ENCODE results near the gene ROBO1. TPM values are rescaled to one million over a fixed set of nuclear protein-coding genes. Genes with fewer than 3 reads are reported as not detected.

Gene ROBO1
- total RNA-seq, 1 donor from 2014 or later: 71.7 TPM

GRCh38 chr3:79415356-79415755 lies 352.4 kb downstream of the ROBO1 start:
- H3K27ac Mint-ChIP-seq (ENCODE audit: unreplicated experiment): peak overlapping the region; percentile 11
- peaks cover 18% of the 10 kb centered on the region for H3K4me1 Mint-ChIP-seq (ENCODE audit: low read depth, unreplicated experiment)
- Histone ChIP-seq H3K4me2 (ENCODE audit: low read length) (no peak overlapping the region), H4K20me1 (ENCODE audit: insufficient read depth, low read length) (no peaks in the 10 kb centered on the region), H3K36me3 (ENCODE audit: insufficient read depth, low read length) (no peaks in the 10 kb centered on the region), H3K9me3 (ENCODE audit: insufficient read depth, low read depth, low read length) (no peaks in the 10 kb centered on the region), H3K79me2 (ENCODE audit: insufficient read depth, low read length) (no peaks in the 10 kb centered on the region), H2AFZ (ENCODE audit: low read depth, low read length) (no peak overlapping the region), H3K9ac (ENCODE audit: low read length) (no peak overlapping the region), H3K4me3 (ENCODE audit: insufficient read depth, low read depth, low read length) (no peak overlapping the region), H3K27ac (ENCODE audit: low read depth, low read length) (no peak overlapping the region), H3K4me1 (ENCODE audit: insufficient read depth, low read length) (no peaks in the 10 kb centered on the region), H3K27me3 (ENCODE audit: insufficient read depth, low read length) (no peaks in the 10 kb centered on the region)
- H3K9me3 Mint-ChIP-seq (ENCODE audit: unreplicated experiment): no peaks in the 10 kb centered on the region
- TF ChIP-seq EZH2 (IDR thresholded peaks at IDR 0.05; ENCODE audit: insufficient read depth, low read length) (no peak), CTCF (IDR thresholded peaks at IDR 0.05; ENCODE audit: insufficient read depth, low read depth, low read length) (no peak)
- H3K4me3 Mint-ChIP-seq (ENCODE audit: unreplicated experiment): no peak overlapping the region
- no peaks in the 10 kb centered on the region for H3K36me3 Mint-ChIP-seq (ENCODE audit: low read depth, unreplicated experiment)
- DNase-seq (ENCODE audit: low read depth) (peak; percentile 69), FAIRE-seq (no peak)
- no peaks in the 10 kb centered on the region for H3K27me3 Mint-ChIP-seq (ENCODE audit: low read depth, unreplicated experiment)

DNA sequence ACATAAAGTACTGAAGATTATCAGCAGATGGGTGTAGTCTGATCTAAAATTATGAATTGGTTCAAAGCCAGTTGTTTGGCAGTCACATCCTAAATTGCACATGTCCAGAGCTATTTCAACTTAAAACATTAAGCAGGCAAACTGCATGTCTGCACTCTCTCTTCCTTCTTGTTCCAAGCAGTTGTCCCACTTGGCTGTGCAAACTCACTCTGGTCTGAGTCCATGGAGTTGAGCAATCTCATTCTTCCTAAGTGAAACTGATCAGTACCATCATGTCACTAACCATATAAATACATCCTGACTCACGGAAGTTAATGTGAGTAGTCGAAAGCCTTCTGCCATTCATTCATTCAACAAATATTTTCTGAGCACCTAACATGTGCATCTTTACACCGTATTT lies 353.0 kb downstream of the ROBO1 start:
- Histone ChIP-seq H3K27ac (ENCODE audit: low read depth, low read length) (no peak overlapping the region), H3K9me3 (ENCODE audit: insufficient read depth, low read depth, low read length) (no peaks in the 10 kb centered on the region), H3K36me3 (ENCODE audit: insufficient read depth, low read length) (no peaks in the 10 kb centered on the region), H3K4me2 (ENCODE audit: low read length) (no peak overlapping the region), H3K27me3 (ENCODE audit: insufficient read depth, low read length) (no peaks in the 10 kb centered on the region), H3K9ac (ENCODE audit: low read length) (no peak overlapping the region), H3K4me1 (ENCODE audit: insufficient read depth, low read length) (no peaks in the 10 kb centered on the region), H4K20me1 (ENCODE audit: insufficient read depth, low read length) (no peaks in the 10 kb centered on the region), H2AFZ (ENCODE audit: low read depth, low read length) (no peak overlapping the region), H3K4me3 (ENCODE audit: insufficient read depth, low read depth, low read length) (no peak overlapping the region), H3K79me2 (ENCODE audit: insufficient read depth, low read length) (no peaks in the 10 kb centered on the region)
- H3K4me1 Mint-ChIP-seq (ENCODE audit: low read depth, unreplicated experiment): peaks cover 18% of the 10 kb centered on the region
- no peaks in the 10 kb centered on the region for H3K9me3 Mint-ChIP-seq (ENCODE audit: unreplicated experiment)
- peak; percentile 68 for DNase-seq (ENCODE audit: low read depth)
- no peak overlapping the region for H3K4me3 Mint-ChIP-seq (ENCODE audit: unreplicated experiment)
- H3K27ac Mint-ChIP-seq (ENCODE audit: unreplicated experiment): peak overlapping the region; percentile 21
- H3K36me3 Mint-ChIP-seq (ENCODE audit: low read depth, unreplicated experiment): no peaks in the 10 kb centered on the region
- no peak for FAIRE-seq
- TF ChIP-seq CTCF (IDR thresholded peaks at IDR 0.05; ENCODE audit: insufficient read depth, low read depth, low read length): no peak
- TF ChIP-seq EZH2 (IDR thresholded peaks at IDR 0.05; ENCODE audit: insufficient read depth, low read length): no peak
- H3K27me3 Mint-ChIP-seq (ENCODE audit: low read depth, unreplicated experiment): no peaks in the 10 kb centered on the region

DNA sequence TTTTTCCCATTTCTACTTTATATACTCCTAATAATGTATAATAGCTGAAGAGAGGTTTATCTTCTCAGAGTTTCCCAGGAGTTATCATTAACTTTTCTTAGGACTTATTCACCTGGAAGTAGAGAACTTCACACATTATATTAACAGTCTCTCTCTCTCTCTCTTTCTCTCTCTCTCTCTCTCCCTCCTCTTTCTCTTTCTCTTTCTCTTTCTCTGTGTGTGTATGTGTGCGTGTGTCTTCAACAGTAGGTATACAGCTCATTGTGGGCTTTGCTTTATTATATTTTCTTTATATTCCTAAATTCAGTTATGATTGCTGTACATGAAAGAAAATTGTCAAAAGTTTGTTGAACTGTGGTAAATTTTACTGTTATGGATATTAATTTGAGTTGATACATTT lies 353.8 kb downstream of the ROBO1 start:
- H3K27me3 ChIP-seq (ENCODE audit: insufficient read depth, low read length): no peaks in the 10 kb centered on the region
- H3K27me3 Mint-ChIP-seq (ENCODE audit: low read depth, unreplicated experiment): no peaks in the 10 kb centered on the region
- no peaks in the 10 kb centered on the region for H3K9me3 ChIP-seq (ENCODE audit: insufficient read depth, low read depth, low read length)
- peak overlapping the region; percentile 16 for H3K27ac Mint-ChIP-seq (ENCODE audit: unreplicated experiment)
- no peak overlapping the region for H3K9ac ChIP-seq (ENCODE audit: low read length)
- peaks cover 13% of the 10 kb centered on the region for H3K4me1 Mint-ChIP-seq (ENCODE audit: low read depth, unreplicated experiment)
- no peak overlapping the region for H3K4me3 ChIP-seq (ENCODE audit: insufficient read depth, low read depth, low read length)
- TF ChIP-seq CTCF (IDR thresholded peaks at IDR 0.05; ENCODE audit: insufficient read depth, low read depth, low read length) (no peak), EZH2 (IDR thresholded peaks at IDR 0.05; ENCODE audit: insufficient read depth, low read length) (no peak)
- no peaks in the 10 kb centered on the region for H3K36me3 Mint-ChIP-seq (ENCODE audit: low read depth, unreplicated experiment)
- H3K79me2 ChIP-seq (ENCODE audit: insufficient read depth, low read length): no peaks in the 10 kb centered on the region
- FAIRE-seq (no peak), DNase-seq (ENCODE audit: low read depth) (no peak)
- H3K9me3 Mint-ChIP-seq (ENCODE audit: unreplicated experiment): no peaks in the 10 kb centered on the region
- no peaks in the 10 kb centered on the region for H4K20me1 ChIP-seq (ENCODE audit: insufficient read depth, low read length)
- no peak overlapping the region for H3K27ac ChIP-seq (ENCODE audit: low read depth, low read length)
- H3K4me2 ChIP-seq (ENCODE audit: low read length): no peak overlapping the region
- H2AFZ ChIP-seq (ENCODE audit: low read depth, low read length): no peak overlapping the region
- H3K4me1 ChIP-seq (ENCODE audit: insufficient read depth, low read length): no peaks in the 10 kb centered on the region
- no peak overlapping the region for H3K4me3 Mint-ChIP-seq (ENCODE audit: unreplicated experiment)
- H3K36me3 ChIP-seq (ENCODE audit: insufficient read depth, low read length): no peaks in the 10 kb centered on the region
